ENCODE measurements around the gene SLC9A6. TPM values are rescaled to one million over a fixed set of nuclear protein-coding genes. Genes with fewer than 3 reads are reported as not detected.
A peak's percentile ranks its signal among the peaks of the same experiment; 100 is the strongest.

Gene SLC9A6
- total and polyA plus RNA-seq, 9 of the 15 experiments (the other 6 are each of a cell fraction or from before 2014, with no cell fraction given), result 3.7 to 13.9 (median 9.9) TPM

GRCh38 chrX:135973548-135974278 lies 11.5 kb upstream of the SLC9A6 start, which contains the start of gene MMGT1 (continued):
- TF ChIP-seq, protein P1, sequence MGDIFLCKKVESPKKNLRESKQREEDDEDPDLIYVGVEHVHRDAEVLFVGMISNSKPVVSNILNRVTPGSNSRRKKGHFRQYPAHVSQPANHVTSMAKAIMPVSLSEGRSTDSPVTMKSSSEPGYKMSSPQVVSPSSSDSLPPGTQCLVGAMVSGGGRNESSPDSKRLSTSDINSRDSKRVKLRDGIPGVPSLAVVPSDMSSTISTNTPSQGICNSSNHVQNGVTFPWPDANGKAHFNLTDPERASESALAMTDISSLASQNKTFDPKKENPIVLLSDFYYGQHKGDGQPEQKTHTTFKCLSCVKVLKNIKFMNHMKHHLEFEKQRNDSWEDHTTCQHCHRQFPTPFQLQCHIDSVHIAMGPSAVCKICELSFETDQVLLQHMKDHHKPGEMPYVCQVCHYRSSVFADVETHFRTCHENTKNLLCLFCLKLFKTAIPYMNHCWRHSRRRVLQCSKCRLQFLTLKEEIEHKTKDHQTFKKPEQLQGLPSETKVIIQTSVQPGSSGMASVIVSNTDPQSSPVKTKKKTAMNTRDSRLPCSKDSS (IDR thresholded peaks at IDR 0.05; ENCODE audit: low read depth, partially characterized antibody), result no peak
- TF ChIP-seq POLR2AphosphoS5 (IDR thresholded peaks at IDR 0.05; ENCODE audit: control insufficient read depth, insufficient read depth, low read depth, low read length), result peak; percentile 78
- no peak for TF ChIP-seq CBX2 (IDR thresholded peaks at IDR 0.05; ENCODE audit: insufficient read depth, low read length, poor library complexity, severe bottlenecking)
- TF ChIP-seq, protein P2, sequence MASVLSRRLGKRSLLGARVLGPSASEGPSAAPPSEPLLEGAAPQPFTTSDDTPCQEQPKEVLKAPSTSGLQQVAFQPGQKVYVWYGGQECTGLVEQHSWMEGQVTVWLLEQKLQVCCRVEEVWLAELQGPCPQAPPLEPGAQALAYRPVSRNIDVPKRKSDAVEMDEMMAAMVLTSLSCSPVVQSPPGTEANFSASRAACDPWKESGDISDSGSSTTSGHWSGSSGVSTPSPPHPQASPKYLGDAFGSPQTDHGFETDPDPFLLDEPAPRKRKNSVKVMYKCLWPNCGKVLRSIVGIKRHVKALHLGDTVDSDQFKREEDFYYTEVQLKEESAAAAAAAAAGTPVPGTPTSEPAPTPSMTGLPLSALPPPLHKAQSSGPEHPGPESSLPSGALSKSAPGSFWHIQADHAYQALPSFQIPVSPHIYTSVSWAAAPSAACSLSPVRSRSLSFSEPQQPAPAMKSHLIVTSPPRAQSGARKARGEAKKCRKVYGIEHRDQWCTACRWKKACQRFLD (CRISPR knock-in tag; IDR thresholded peaks at IDR 0.05), result 0 out of 2 replicates have a peak, but pooled peaks have one; percentile 35
- TF ChIP-seq CBFB (CRISPR knock-in tag; IDR thresholded peaks at IDR 0.05), result no peak
- no peak for TF ChIP-seq U2AF2 (optimal IDR thresholded peaks at IDR 0.05; ENCODE audit: low read depth, low read length)
- TF ChIP-seq ZNF184 (CRISPR knock-in tag; IDR thresholded peaks at IDR 0.05), result no peak
- TF ChIP-seq ZKSCAN1 (IDR thresholded peaks at IDR 0.05; ENCODE audit: low read depth, low read length), result no peak
- no peak for TF ChIP-seq RBM22 (IDR thresholded peaks at IDR 0.05; ENCODE audit: low read depth, low read length, poor library complexity, severe bottlenecking)
- no peak for TF ChIP-seq MEIS2 (IDR thresholded peaks at IDR 0.05; ENCODE audit: partially characterized antibody)
- peak; percentile 42; the same call in 1 of the 2 replicates for TF ChIP-seq PML (IDR thresholded peaks at IDR 0.05; ENCODE audit: low read length)
- TF ChIP-seq NCOA4 (IDR thresholded peaks at IDR 0.05; ENCODE audit: partially characterized antibody), result no peak
- TF ChIP-seq CBFA2T3 (IDR thresholded peaks at IDR 0.05), result no peak
- no peak for TF ChIP-seq CBX3 (IDR thresholded peaks at IDR 0.05; ENCODE audit: borderline replicate concordance in 1 of 2, low read length in 2 of 2)
- peak; percentile 85 for TF ChIP-seq VEZF1 (CRISPR knock-in tag; IDR thresholded peaks at IDR 0.05)
- no peak for TF ChIP-seq ZFP30 (CRISPR knock-in tag; IDR thresholded peaks at IDR 0.05; ENCODE audit: borderline replicate concordance)
- no peak for TF ChIP-seq KDM2B (CRISPR knock-in tag; IDR thresholded peaks at IDR 0.05)
- TF ChIP-seq MECOM (CRISPR knock-in tag; IDR thresholded peaks at IDR 0.05), result no peak

Measured in K562 (cell line).